Endothelial cell of umbilical vein (primary cell): ENCODE measurements around the gene STRBP. TPM values are rescaled to one million over a fixed set of nuclear protein-coding genes. Genes with fewer than 3 reads are reported as not detected.

Experiments
- BruUV-seq: library from RNA; stranded (reverse); fragments of 400-500 nt; replicated peaks from 2 replicates; lab custom pipeline; 2021; lab: Mats Ljungman, UMichigan
- CTCF ChIA-PET: fragments of 300-600, 350-600 bp; sonication (Branson Sonifier 250); formaldehyde crosslinking; loops from one replicate; lab custom pipeline; 2021; ENCODE audit warnings: antibody characterized with exemption, inconsistent platforms; lab: Charles Lee
- POLR2A ChIA-PET: fragments of 300-600, 350-600 bp; sonication (Branson Sonifier 250); formaldehyde crosslinking; loops from one replicate; lab custom pipeline; 2021; ENCODE audit warnings: antibody characterized with exemption, inconsistent platforms; lab: Charles Lee
- DNase-seq: peaks from one replicate; pipeline ENCODE4 v3.0.0-alpha.2; 2011; ENCODE audit warnings: low read depth, low spot score
- FAIRE-seq: peaks from 2 replicates; lab custom pipeline; 2011; peaks lifted over from hg19 to GRCh38; lab: Jason Lieb, UNC
- H2AFZ ChIP-seq: 2 replicates; pipeline ENCODE4 v1.6.0; 2012; ENCODE audit warnings: low read depth, low read length, control low read depth, inconsistent platforms
- H3K27ac ChIP-seq: 2 replicates; pipeline ENCODE4 v1.5.1; 2011; ENCODE audit warnings: low read depth, mild to moderate bottlenecking, control low read depth, low read length, moderate library complexity; ENCODE audit not compliant: insufficient read depth
- H3K27me3 ChIP-seq, 2 experiments: 2 replicates each; pipeline versions ENCODE4 v1.6.0 to v1.6.1; 2011; ENCODE audit warnings: low read length in 2 of 2, mixed read lengths in 1 of 2; ENCODE audit not compliant: control insufficient read depth in 2 of 2, insufficient read depth in 2 of 2
- H3K36me3 ChIP-seq, 2 experiments: 2 replicates in 1 of 2; 3 replicates in 1 of 2; pipeline ENCODE4 v1.5.1; 2011; ENCODE audit warnings: low read length in 2 of 2, mild to moderate bottlenecking in 1 of 2, moderate library complexity in 1 of 2; ENCODE audit not compliant: control insufficient read depth in 2 of 2, insufficient read depth in 2 of 2; ENCODE audit errors: extremely low read depth in 1 of 2
- H3K4me1 ChIP-seq: 3 replicates; pipeline ENCODE4 v1.5.1; 2011; ENCODE audit warnings: mild to moderate bottlenecking, low read length; ENCODE audit not compliant: control insufficient read depth, insufficient read depth; ENCODE audit errors: extremely low read depth
- H3K4me2 ChIP-seq: 2 replicates; pipeline ENCODE4 v1.6.1; 2011; ENCODE audit warnings: low read length, control low read depth, mixed read lengths; ENCODE audit not compliant: insufficient read depth
- H3K4me3 ChIP-seq, 3 experiments: fragments of 200-600 bp in 1 of 3; sonication (generic), shearing (Covaris generic) in 1 of 3; replicated peaks in 1 of 3; 2 replicates each; pipeline ENCODE4 v1.5.1; 2011 to 2016; ENCODE audit warnings: control low read depth in 3 of 3, low read length in 3 of 3, mild to moderate bottlenecking in 2 of 3, inconsistent platforms in 1 of 3, low read depth in 1 of 3, moderate library complexity in 1 of 3; ENCODE audit not compliant: insufficient read depth in 1 of 3
- H3K79me2 ChIP-seq: 2 replicates; pipeline ENCODE4 v1.6.0; 2012; ENCODE audit warnings: low read length, inconsistent platforms; ENCODE audit not compliant: control insufficient read depth, insufficient read depth
- H3K9ac ChIP-seq: replicated peaks from 2 replicates; pipeline ENCODE3; 2011; ENCODE audit warnings: low read length, control low read depth; ENCODE audit not compliant: insufficient read depth; ENCODE audit errors: extremely low read depth
- H3K9me1 ChIP-seq: replicated peaks from 3 replicates; pipeline ENCODE4 v1.6.0; 2011; ENCODE audit warnings: mild to moderate bottlenecking, low read length; ENCODE audit not compliant: control insufficient read depth, insufficient read depth; ENCODE audit errors: extremely low read depth
- H3K9me3 ChIP-seq: replicated peaks from 2 replicates; pipeline ENCODE4 v1.5.1; 2012; ENCODE audit warnings: low read length, inconsistent platforms; ENCODE audit not compliant: control insufficient read depth, insufficient read depth
- H4K20me1 ChIP-seq: replicated peaks from 2 replicates; pipeline ENCODE3; 2011; ENCODE audit warnings: mild to moderate bottlenecking, low read length; ENCODE audit not compliant: control insufficient read depth, insufficient read depth; ENCODE audit errors: extremely low read depth
- CTCF ChIP-seq, 2 donors: IDR thresholded peaks; 1 replicate in 1 of 2; 2 replicates in 1 of 2; pipeline ENCODE4 v1.5.1; 2011; ENCODE audit warnings: low read length in 2 of 2, mild to moderate bottlenecking in 2 of 2, moderate library complexity in 2 of 2, control low read depth in 1 of 2, inconsistent platforms in 1 of 2, low read depth in 1 of 2; ENCODE audit not compliant: insufficient read depth in 1 of 2; ENCODE audit errors: extremely low read depth in 1 of 2
- EZH2 ChIP-seq: IDR thresholded peaks from 2 replicates; pipeline ENCODE4 v1.6.1; 2012; ENCODE audit warnings: borderline replicate concordance, low read depth, mild to moderate bottlenecking, moderate library complexity, low read length, inconsistent platforms; ENCODE audit not compliant: severe bottlenecking
- FOS ChIP-seq: IDR thresholded peaks from 2 replicates; pipeline ENCODE4 v1.6.1; 2011; ENCODE audit warnings: mild to moderate bottlenecking, low read length, moderate library complexity, borderline replicate concordance; ENCODE audit not compliant: insufficient read depth
- JUN ChIP-seq: IDR thresholded peaks from 2 replicates; pipeline ENCODE4 v1.6.1; 2011; ENCODE audit warnings: borderline replicate concordance, low read depth; ENCODE audit not compliant: insufficient read length, insufficient read depth
- MAX ChIP-seq: IDR thresholded peaks from 2 replicates; pipeline ENCODE4 v1.6.1; 2011; ENCODE audit not compliant: insufficient read depth, insufficient read length
- POLR2A ChIP-seq: IDR thresholded peaks from 2 replicates; pipeline ENCODE4 v1.6.1; 2012; ENCODE audit warnings: low read depth, mild to moderate bottlenecking, control low read depth, low read length
- dilution Hi-C: fragments of 300-500 bp; cut with MboI; formaldehyde crosslinking; loops from one replicate; pipeline ENCODE4 v1.15.0; 2019; ENCODE audit warnings: low sequenced_read_pairs; ENCODE audit not compliant: extremely low pct_ligation_motif_present
- intact Hi-C: fragments of 100-400 bp; cut with micrococcal nuclease; formaldehyde crosslinking; loops from one replicate; pipeline ENCODE4 v1.10.0; 2022
- polyA plus RNA-seq, 4 experiments: library from polyadenylated mRNA; depleted of rRNA in 3 of 4; stranded (reverse) in 3 of 4; unstranded in 1 of 4; fragments of >200 nt; gene quantifications; 2 replicates each; pipeline versions ENCODE4 v1.2.1 to v1.2.3, GENCODE V29; 2011 to 2012; ENCODE audit warnings: missing spikeins in 1 of 4
- total RNA-seq: library from RNA; stranded (reverse); gene quantifications from 2 replicates; pipeline ENCODE4 v1.2.3, GENCODE V29; 2021

STRBP gene
- total and polyA plus RNA-seq, 2 donors (not counting 3 experiments of a cell fraction or from before 2014, with no cell fraction given) = 7.7 to 15.4 TPM

- intact Hi-C loops = no loop called here
- TF ChIP-seq CTCF (IDR thresholded peaks at IDR 0.05; ENCODE audit: extremely low read depth in 1 of 2, insufficient read depth in 1 of 2, low read depth in 1 of 2, low read length in 2 of 2) (no peak), JUN (no peak), FOS (no peak), EZH2 (no peak)
- Histone ChIP-seq H3K36me3 (peaks cover 4 to 22% of the 10 kb centered on the region in 2 experiments), H2AFZ (no peak overlapping the region), H3K4me1 (no peaks in the 10 kb centered on the region), H3K27me3 (no peaks in the 10 kb centered on the region), H4K20me1 (no peaks in the 10 kb centered on the region), H3K9ac (no peak overlapping the region), H3K9me3 (no peaks in the 10 kb centered on the region), H3K9me1 (no peaks in the 10 kb centered on the region), H3K79me2 (no peaks in the 10 kb centered on the region), H3K4me2 (no peak overlapping the region), H3K27ac (no peak overlapping the region), H3K4me3 (no peak overlapping the region)
- DNase-seq (no peak), FAIRE-seq (no peak)
- dilution Hi-C loops = no loop called here
- ChIA-PET POLR2A (no interaction called here), CTCF (interaction anchor here (1.3 to 3.1 kb wide), 2 partner anchors 138 to 262 kb away, joined by 6 to 13 read pairs; no protein-coding TSS in a partner anchor)
- BruUV-seq = no TSS peak
Measured at GRCh38 chr9:123087359-123087888, 181.0 kb downstream of the STRBP start.

- Histone ChIP-seq H3K79me2 (no peaks in the 10 kb centered on the region), H3K4me3 (no peak overlapping the region), H3K9me1 (no peaks in the 10 kb centered on the region), H3K36me3 (peaks cover 4 to 21% of the 10 kb centered on the region in 2 experiments), H3K4me1 (no peaks in the 10 kb centered on the region), H3K4me2 (no peak overlapping the region), H3K27ac (no peak overlapping the region), H3K9ac (no peak overlapping the region), H3K9me3 (no peaks in the 10 kb centered on the region), H4K20me1 (no peaks in the 10 kb centered on the region), H3K27me3 (no peaks in the 10 kb centered on the region), H2AFZ (no peak overlapping the region)
- DNase-seq (no peak), FAIRE-seq (no peak)
- intact Hi-C loops = no loop called here
- ChIA-PET POLR2A (no interaction called here), CTCF (interaction anchor here (3.1 to 7.0 kb wide), 2 partner anchors 140 to 264 kb away, joined by 13 to 148 read pairs; no protein-coding TSS in a partner anchor)
- dilution Hi-C loops = no loop called here
- no peak for TF ChIP-seq CTCF (IDR thresholded peaks at IDR 0.05; ENCODE audit: extremely low read depth in 1 of 2, insufficient read depth in 1 of 2, low read depth in 1 of 2, low read length in 2 of 2)
- TF ChIP-seq POLR2A = no peak
- TF ChIP-seq MAX = no peak
- no TSS peak for BruUV-seq
Measured at GRCh38 chr9:123085916-123086315, 182.5 kb downstream of the STRBP start.
